GM12801 (cell line): ENCODE results near the gene ATP5F1D.

Experiments used
- CTCF ChIP-seq: IDR thresholded peaks from one replicate; pipeline ENCODE4 v1.5.1; 2011; ENCODE audit warnings: control low read depth; ENCODE audit not compliant: insufficient read length; ENCODE audit errors: extremely low read depth

The ATP5F1D gene

GRCh38 chr19:1266916-1267476 lies 25.4 kb downstream of the ATP5F1D start:
- no peak for TF ChIP-seq CTCF

- no peak for TF ChIP-seq CTCF
Observed at GRCh38 chr19:1267477-1268225, 26.1 kb downstream of the ATP5F1D start.

GRCh38 chr19:1268226-1269064 lies 26.9 kb downstream of the ATP5F1D start:
- TF ChIP-seq CTCF, result no peak

- no peak for TF ChIP-seq CTCF
Observed at GRCh38 chr19:1269065-1269477, 27.5 kb downstream of the ATP5F1D start, which contains the start of gene CIRBP. CIRBP (plus strand) TSS chr19:1269332; CDS start chr19:1270934, 1,602 bp downstream.

- TF ChIP-seq CTCF, result no peak
Observed at GRCh38 chr19:1269478-1270212, 28.1 kb downstream of the ATP5F1D start.

- TF ChIP-seq CTCF, result no peak
Observed at GRCh38 chr19:1270213-1270853, 28.8 kb downstream of the ATP5F1D start.
